ENCODE results near the gene DIAPH1. TPM values are rescaled to one million over a fixed set of nuclear protein-coding genes. Genes with fewer than 3 reads are reported as not detected.

Gene DIAPH1
- total RNA-seq, 1 donor from 2014 or later = 149 TPM

GRCh38 chr5:141618030-141618803, 583 bp downstream of the DIAPH1 start:
- Mint-ChIP-seq H3K27ac (ENCODE audit: unreplicated experiment) (peak overlapping the region; percentile 96), H3K27me3 (ENCODE audit: unreplicated experiment) (peaks cover 1% of the 10 kb centered on the region), H3K36me3 (ENCODE audit: low read depth, unreplicated experiment) (peaks cover 15% of the 10 kb centered on the region), H3K9me3 (ENCODE audit: unreplicated experiment) (no peaks in the 10 kb centered on the region), H3K4me3 (ENCODE audit: unreplicated experiment) (peak overlapping the region; percentile 97), H3K4me1 (ENCODE audit: unreplicated experiment) (peaks cover 52% of the 10 kb centered on the region)
- no peak for TF ChIP-seq CTCF (IDR thresholded peaks at IDR 0.05; ENCODE audit: unreplicated experiment)
- peak; percentile 27 for DNase-seq (ENCODE audit: low spot score)

- H3K27me3 Mint-ChIP-seq (ENCODE audit: unreplicated experiment) = peaks cover 1% of the 10 kb centered on the region
- H3K4me3 Mint-ChIP-seq (ENCODE audit: unreplicated experiment) = peak overlapping the region; percentile 97
- peaks cover 12% of the 10 kb centered on the region for H3K36me3 Mint-ChIP-seq (ENCODE audit: low read depth, unreplicated experiment)
- no peaks in the 10 kb centered on the region for H3K9me3 Mint-ChIP-seq (ENCODE audit: unreplicated experiment)
- peak overlapping the region; percentile 96 for H3K27ac Mint-ChIP-seq (ENCODE audit: unreplicated experiment)
- DNase-seq (ENCODE audit: low spot score) = no peak
- H3K4me1 Mint-ChIP-seq (ENCODE audit: unreplicated experiment) = peaks cover 54% of the 10 kb centered on the region
- no peak for TF ChIP-seq CTCF (IDR thresholded peaks at IDR 0.05; ENCODE audit: unreplicated experiment)
Observed at GRCh38 chr5:141617682-141618029, 1.1 kb downstream of the DIAPH1 start.

- H3K4me1 Mint-ChIP-seq (ENCODE audit: unreplicated experiment) = peaks cover 56% of the 10 kb centered on the region
- no peak for DNase-seq (ENCODE audit: low spot score)
- peak overlapping the region; percentile 97 for H3K4me3 Mint-ChIP-seq (ENCODE audit: unreplicated experiment)
- peaks cover 12% of the 10 kb centered on the region for H3K36me3 Mint-ChIP-seq (ENCODE audit: low read depth, unreplicated experiment)
- TF ChIP-seq CTCF (IDR thresholded peaks at IDR 0.05; ENCODE audit: unreplicated experiment) = no peak
- peaks cover 1% of the 10 kb centered on the region for H3K27me3 Mint-ChIP-seq (ENCODE audit: unreplicated experiment)
- no peaks in the 10 kb centered on the region for H3K9me3 Mint-ChIP-seq (ENCODE audit: unreplicated experiment)
- H3K27ac Mint-ChIP-seq (ENCODE audit: unreplicated experiment) = peak overlapping the region; percentile 96
Observed at GRCh38 chr5:141617128-141617527, 1.7 kb downstream of the DIAPH1 start.

GRCh38 chr5:141615991-141616720, 2.6 kb downstream of the DIAPH1 start:
- no peak for TF ChIP-seq CTCF (IDR thresholded peaks at IDR 0.05; ENCODE audit: unreplicated experiment)
- no peak for DNase-seq (ENCODE audit: low spot score)
- peak overlapping the region; percentile 96 for H3K27ac Mint-ChIP-seq (ENCODE audit: unreplicated experiment)
- H3K9me3 Mint-ChIP-seq (ENCODE audit: unreplicated experiment) = no peaks in the 10 kb centered on the region
- peak overlapping the region; percentile 75 for H3K4me3 Mint-ChIP-seq (ENCODE audit: unreplicated experiment)
- H3K4me1 Mint-ChIP-seq (ENCODE audit: unreplicated experiment) = peaks cover 57% of the 10 kb centered on the region
- peaks cover 8% of the 10 kb centered on the region for H3K36me3 Mint-ChIP-seq (ENCODE audit: low read depth, unreplicated experiment)
- H3K27me3 Mint-ChIP-seq (ENCODE audit: unreplicated experiment) = peaks cover 1% of the 10 kb centered on the region

GRCh38 chr5:141613344-141613743, 5.5 kb downstream of the DIAPH1 start:
- no peak for DNase-seq (ENCODE audit: low spot score)
- H3K27me3 Mint-ChIP-seq (ENCODE audit: unreplicated experiment) = peaks cover 1% of the 10 kb centered on the region
- no peak overlapping the region for H3K27ac Mint-ChIP-seq (ENCODE audit: unreplicated experiment)
- no peak for TF ChIP-seq CTCF (IDR thresholded peaks at IDR 0.05; ENCODE audit: unreplicated experiment)
- no peaks in the 10 kb centered on the region for H3K9me3 Mint-ChIP-seq (ENCODE audit: unreplicated experiment)
- no peak overlapping the region for H3K4me3 Mint-ChIP-seq (ENCODE audit: unreplicated experiment)
- H3K36me3 Mint-ChIP-seq (ENCODE audit: low read depth, unreplicated experiment) = peaks cover 9% of the 10 kb centered on the region
- H3K4me1 Mint-ChIP-seq (ENCODE audit: unreplicated experiment) = peaks cover 59% of the 10 kb centered on the region
